Activated CD4-positive, alpha-beta T cell treated with anti-CD3 and anti-CD28 coated beads for 1 hour (primary cell): ENCODE measurements around the gene PLCG1.

ENCODE experiments used
- DNase-seq: peaks from one replicate; pipeline ENCODE4 v3.0.0-alpha.2; 2020

PLCG1 gene

GRCh38 chr20:41219824-41220223 lies 82.5 kb downstream of the PLCG1 start:
- DNase-seq = no peak

- no peak for DNase-seq
Observed at GRCh38 chr20:41221614-41222218, 84.4 kb downstream of the PLCG1 start.

- no peak for DNase-seq
Observed at GRCh38 chr20:41222296-41222695, 85.0 kb downstream of the PLCG1 start.

- DNase-seq = no peak
Observed at GRCh38 chr20:41222703-41223102, 85.4 kb downstream of the PLCG1 start.

- no peak for DNase-seq
Observed at GRCh38 chr20:41223112-41223511, 85.8 kb downstream of the PLCG1 start.

GRCh38 chr20:41224281-41224680 lies 86.9 kb downstream of the PLCG1 start:
- DNase-seq = no peak

GRCh38 chr20:41225091-41225490 lies 87.7 kb downstream of the PLCG1 start:
- no peak for DNase-seq

GRCh38 chr20:41226426-41226825 lies 89.1 kb downstream of the PLCG1 start:
- no peak for DNase-seq
